ENCODE results near the gene PLXNA2.

The PLXNA2 gene

GRCh38 chr1:208240662-208241355 is 3.4 kb downstream of the PLXNA2 start:
- no peak for DNase-seq

GRCh38 chr1:208239473-208240381 is 4.5 kb downstream of the PLXNA2 start:
- DNase-seq, result no peak

- no peak for DNase-seq
These were observed 5.3 kb downstream of the PLXNA2 start for GRCh38 chr1:208238710-208239472.

- DNase-seq, result no peak
These were observed 6.9 kb downstream of the PLXNA2 start for GRCh38 chr1:208237241-208237640.

GRCh38 chr1:208235982-208236761 is 8.0 kb downstream of the PLXNA2 start:
- DNase-seq, result no peak

- DNase-seq, result no peak
These were observed 8.7 kb downstream of the PLXNA2 start for GRCh38 chr1:208235356-208235981.

GRCh38 chr1:208234721-208235120 is 9.5 kb downstream of the PLXNA2 start:
- no peak for DNase-seq

- no peak for DNase-seq
These were observed 10.2 kb downstream of the PLXNA2 start for GRCh38 chr1:208233978-208234377.

- no peak for DNase-seq
These were observed 10.6 kb downstream of the PLXNA2 start for GRCh38 chr1:208233546-208233945.

GRCh38 chr1:208232662-208233038 is 11.5 kb downstream of the PLXNA2 start:
- no peak for DNase-seq

- DNase-seq, result no peak
These were observed 12.1 kb downstream of the PLXNA2 start for GRCh38 chr1:208231881-208232661.

GRCh38 chr1:208230668-208231529 is 13.3 kb downstream of the PLXNA2 start:
- DNase-seq, result no peak

GRCh38 chr1:208228550-208228949 is 15.6 kb downstream of the PLXNA2 start:
- no peak for DNase-seq

GRCh38 chr1:208228026-208228425 is 16.2 kb downstream of the PLXNA2 start:
- no peak for DNase-seq

- DNase-seq, result no peak
These were observed 16.8 kb downstream of the PLXNA2 start for GRCh38 chr1:208227366-208227765.

GRCh38 chr1:208225954-208226937 is 17.9 kb downstream of the PLXNA2 start:
- DNase-seq, result no peak

- DNase-seq, result no peak
These were observed 19.9 kb downstream of the PLXNA2 start for GRCh38 chr1:208224192-208224713.

GRCh38 chr1:208223136-208223535 is 21.0 kb downstream of the PLXNA2 start:
- no peak for DNase-seq
